SK-N-SH (cell line): ENCODE data around the gene MYDGF. TPM values are rescaled to one million over a fixed set of nuclear protein-coding genes. Genes with fewer than 3 reads are reported as not detected.

ENCODE experiments used
- CTCF ChIA-PET: fragments of 300-600, 350-600 bp; formaldehyde crosslinking; extraction: SDS; loops from one replicate; lab custom pipeline; 2021; lab: Yijun Ruan, JAX
- POLR2A ChIA-PET: fragments of 350-600 bp; sonication (Branson Sonifier 250); formaldehyde crosslinking; extraction: SDS; loops from one replicate; lab custom pipeline; 2020; ENCODE audit warnings: antibody characterized with exemption, inconsistent platforms; lab: Yijun Ruan, JAX
- DNase-seq: peaks from one replicate; pipeline ENCODE4 v3.0.0; 2012
- H2AFZ ChIP-seq: fragments of 200-600 bp; sonication (generic); 2 replicates; pipeline ENCODE4 v1.8.1; 2016; ENCODE audit warnings: antibody characterized with exemption, mild to moderate bottlenecking, low read depth
- H3F3A ChIP-seq: fragments of 200-600 bp; sonication (generic); replicated peaks from 2 replicates; pipeline ENCODE3; 2016; ENCODE audit warnings: antibody characterized with exemption, mild to moderate bottlenecking; ENCODE audit not compliant: insufficient read depth
- H3K27ac ChIP-seq, 2 experiments: fragments of 200-500 bp in 1 of 2; fragments of 200-600 bp in 1 of 2; sonication (Bioruptor generic) in 1 of 2; sonication (generic), shearing (Covaris generic) in 1 of 2; 2 replicates each; pipeline versions ENCODE4 v1.5.1 to v1.6.1; 2014 to 2016; ENCODE audit warnings: low read depth in 2 of 2, inconsistent platforms in 1 of 2, low read length in 1 of 2, mild to moderate bottlenecking in 1 of 2, mixed read lengths in 1 of 2
- H3K27me3 ChIP-seq: fragments of 200-600 bp; sonication (generic), shearing (Covaris generic); 2 replicates; pipeline ENCODE4 v1.6.1; 2016; ENCODE audit warnings: mixed run types; ENCODE audit not compliant: insufficient read depth
- H3K36me3 ChIP-seq, 2 experiments: fragments of 200-500 bp in 1 of 2; fragments of 200-600 bp in 1 of 2; sonication (Bioruptor generic) in 1 of 2; sonication (generic) in 1 of 2; replicated peaks in 1 of 2; 2 replicates each; pipeline versions ENCODE3 to v1.5.1; 2014 to 2016; ENCODE audit warnings: low read length in 1 of 2, mild to moderate bottlenecking in 1 of 2; ENCODE audit not compliant: insufficient read depth in 2 of 2, control insufficient read depth in 1 of 2
- H3K4me1 ChIP-seq, 2 experiments: fragments of 200-500 bp in 1 of 2; fragments of 200-600 bp in 1 of 2; sonication (Bioruptor generic) in 1 of 2; sonication (generic), shearing (Covaris generic) in 1 of 2; 2 replicates each; pipeline versions ENCODE4 v1.5.1 to v1.6.1; 2014 to 2016; ENCODE audit warnings: low read depth in 1 of 2, low read length in 1 of 2, mixed run types in 1 of 2; ENCODE audit not compliant: insufficient read depth in 2 of 2, control insufficient read depth in 1 of 2
- H3K4me2 ChIP-seq: fragments of 200-600 bp; sonication (generic), shearing (Covaris generic); 2 replicates; pipeline ENCODE4 v1.6.1; 2017; ENCODE audit warnings: mixed run types
- H3K4me3 ChIP-seq, 2 experiments: fragments of 200-500 bp in 1 of 2; fragments of 200-600 bp in 1 of 2; sonication (Bioruptor generic) in 1 of 2; sonication (generic), shearing (Covaris generic) in 1 of 2; 2 replicates each; pipeline versions ENCODE4 v1.5.1 to v1.8.1; 2014 to 2016; ENCODE audit warnings: low read depth in 2 of 2, inconsistent platforms in 1 of 2, low read length in 1 of 2, mild to moderate bottlenecking in 1 of 2, mixed read lengths in 1 of 2, moderate library complexity in 1 of 2
- H3K79me2 ChIP-seq: fragments of 200-600 bp; sonication (generic); 2 replicates; pipeline ENCODE4 v1.8.1; 2017; ENCODE audit warnings: mild to moderate bottlenecking; ENCODE audit not compliant: insufficient read depth
- H3K9ac ChIP-seq: fragments of 200-600 bp; sonication (generic); 2 replicates; pipeline ENCODE4 v1.6.1; 2017; ENCODE audit warnings: mixed run types
- H3K9me2 ChIP-seq: fragments of 200-600 bp; sonication (generic); 2 replicates; pipeline ENCODE4 v1.6.1; 2017; ENCODE audit warnings: mixed run types
- H3K9me3 ChIP-seq: fragments of 200-600 bp; sonication (generic); 2 replicates; pipeline ENCODE4 v1.6.1; 2017; ENCODE audit warnings: mixed run types, mild to moderate bottlenecking, moderate library complexity
- H4K20me1 ChIP-seq: fragments of 200-600 bp; sonication (generic); 2 replicates; pipeline ENCODE4 v1.6.1; 2017; ENCODE audit warnings: mild to moderate bottlenecking, mixed run types; ENCODE audit not compliant: insufficient read depth
- CHD2 ChIP-seq: fragments of 150-350 bp; IDR thresholded peaks from 2 replicates; pipeline ENCODE4 v1.6.1; 2018; ENCODE audit warnings: low read length; ENCODE audit not compliant: partially characterized antibody
- EP300 ChIP-seq, 2 experiments: IDR thresholded peaks; 2 replicates each; pipeline versions ENCODE4 v1.4.0 to v1.6.1; 2012; ENCODE audit warnings: borderline replicate concordance in 1 of 2, low read depth in 1 of 2, low read length in 1 of 2
- FOSL2 ChIP-seq: IDR thresholded peaks from 2 replicates; pipeline ENCODE4 v1.4.0; 2012; ENCODE audit warnings: low read depth, mild to moderate bottlenecking, moderate library complexity, borderline replicate concordance
- FOXJ3 ChIP-seq: sonication (generic); formaldehyde crosslinking; IDR thresholded peaks from 2 replicates; pipeline ENCODE4 v1.5.1; 2020; ENCODE audit warnings: mild to moderate bottlenecking, missing genetic modification reagents
- GATA2 ChIP-seq: sonication (generic); formaldehyde crosslinking; IDR thresholded peaks from 2 replicates; pipeline ENCODE4 v1.5.0; 2020; ENCODE audit warnings: mild to moderate bottlenecking, missing genetic modification reagents
- MXI1 ChIP-seq: IDR thresholded peaks from 2 replicates; pipeline ENCODE4 v1.6.1; 2012; ENCODE audit warnings: mild to moderate bottlenecking, low read depth, low read length, improper control_type of control experiment
- POLR2AphosphoS5 ChIP-seq: IDR thresholded peaks from 2 replicates; pipeline ENCODE4 v1.6.1; 2012; ENCODE audit warnings: low read depth, low read length
- RAD21 ChIP-seq: IDR thresholded peaks from 2 replicates; pipeline ENCODE4 v1.6.1; 2012; ENCODE audit warnings: mild to moderate bottlenecking, low read length
- RCOR1 ChIP-seq: fragments of 150-350 bp; IDR thresholded peaks from 2 replicates; pipeline ENCODE4 v1.6.1; 2017; ENCODE audit warnings: antibody characterized with exemption, low read length
- RFX5 ChIP-seq: IDR thresholded peaks from 2 replicates; pipeline ENCODE4 v1.6.1; 2012; ENCODE audit warnings: mild to moderate bottlenecking, improper control_type of control experiment, low read length
- RXRA ChIP-seq: IDR thresholded peaks from 2 replicates; pipeline ENCODE4 v1.4.0; 2012; ENCODE audit warnings: low read depth, mild to moderate bottlenecking, borderline replicate concordance
- TEAD4 ChIP-seq: IDR thresholded peaks from 2 replicates; pipeline ENCODE4 v1.4.0; 2012; ENCODE audit warnings: mild to moderate bottlenecking, borderline replicate concordance; ENCODE audit not compliant: insufficient read depth
- YY1 ChIP-seq: IDR thresholded peaks from 2 replicates; pipeline ENCODE4 v1.4.0; 2012; ENCODE audit warnings: low read depth, mild to moderate bottlenecking
- WGBS: methylation state at CpG from one replicate; pipeline ENCODE4 v1.1.6; 2017; ENCODE audit warnings: low lambda C conversion rate; 5-methylcytosine and 5-hydroxymethylcytosine counted together
- polyA plus RNA-seq, 3 experiments: library from polyadenylated mRNA; depleted of rRNA; stranded (reverse); fragments of >200 nt; gene quantifications; 2 replicates each; pipeline ENCODE4 v1.2.3, GENCODE V29; 2012
- TF ChIP-seq, protein P1 (sequence below): IDR thresholded peaks from 2 replicates; pipeline ENCODE4 v1.4.0; 2012; ENCODE audit warnings: low read depth, borderline replicate concordance

Gene MYDGF
- polyA plus RNA-seq, 1 of the 3 experiments (the other 2 are of a cell fraction): 312 TPM

DNA sequence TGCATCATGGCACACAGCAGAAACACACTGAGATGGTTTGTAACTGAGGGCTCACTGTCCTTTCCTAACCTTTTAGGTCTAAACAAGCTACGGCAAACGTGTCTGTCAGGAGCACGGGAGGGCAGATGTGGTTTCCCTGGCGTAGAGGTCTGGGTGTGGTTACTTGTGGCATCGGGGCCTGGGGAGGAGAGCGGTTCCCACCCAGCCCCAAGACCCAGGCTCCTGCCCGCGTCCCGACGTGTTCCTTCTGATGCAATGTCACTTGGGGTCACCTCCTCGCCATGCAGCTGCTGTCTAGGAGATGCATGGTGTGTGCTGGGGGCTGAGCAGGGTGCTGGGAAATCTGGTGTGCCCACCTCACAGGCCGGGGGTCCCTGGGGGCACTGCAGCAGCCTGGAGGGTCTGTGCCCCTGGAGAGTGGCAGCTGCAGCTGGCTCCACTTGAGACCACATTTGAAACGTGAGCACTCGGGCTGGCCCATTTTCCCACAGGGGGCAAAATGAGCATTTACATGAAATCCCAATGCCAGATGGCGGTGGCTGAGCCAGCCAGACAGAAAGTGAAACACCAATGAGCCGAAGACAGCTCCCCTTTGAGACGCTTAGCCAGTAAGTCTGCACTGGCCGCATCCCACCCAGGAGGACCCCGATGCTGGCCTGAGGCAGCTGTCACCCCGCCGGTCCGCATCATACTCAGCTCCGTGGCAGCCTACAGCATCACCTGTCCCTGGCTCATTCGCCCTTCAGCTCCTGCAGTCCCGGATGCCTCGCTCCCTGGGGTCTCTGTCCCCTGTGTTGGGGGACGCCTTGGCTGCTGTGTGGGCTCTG lies 22.3 kb upstream of the MYDGF start:
- H3K4me2 ChIP-seq: no peak overlapping the region
- no peaks in the 10 kb centered on the region for H3K9me2 ChIP-seq
- H3K4me3 ChIP-seq: no peak overlapping the region
- H2AFZ ChIP-seq: no peak overlapping the region
- peaks cover 40 to 57% of the 10 kb centered on the region in 2 experiments for H3K36me3 ChIP-seq
- POLR2A ChIA-PET: no interaction called here
- H3K9me3 ChIP-seq: no peaks in the 10 kb centered on the region
- TF ChIP-seq RFX5 (no peak), FOSL2 (no peak), TEAD4 (no peak), YY1 (no peak), POLR2AphosphoS5 (no peak), GATA2 (CRISPR knock-in tag) (no peak), FOXJ3 (CRISPR knock-in tag) (no peak), CHD2 (no peak), RCOR1 (no peak), RAD21 (no peak), MXI1 (no peak)
- TF ChIP-seq, protein P1, sequence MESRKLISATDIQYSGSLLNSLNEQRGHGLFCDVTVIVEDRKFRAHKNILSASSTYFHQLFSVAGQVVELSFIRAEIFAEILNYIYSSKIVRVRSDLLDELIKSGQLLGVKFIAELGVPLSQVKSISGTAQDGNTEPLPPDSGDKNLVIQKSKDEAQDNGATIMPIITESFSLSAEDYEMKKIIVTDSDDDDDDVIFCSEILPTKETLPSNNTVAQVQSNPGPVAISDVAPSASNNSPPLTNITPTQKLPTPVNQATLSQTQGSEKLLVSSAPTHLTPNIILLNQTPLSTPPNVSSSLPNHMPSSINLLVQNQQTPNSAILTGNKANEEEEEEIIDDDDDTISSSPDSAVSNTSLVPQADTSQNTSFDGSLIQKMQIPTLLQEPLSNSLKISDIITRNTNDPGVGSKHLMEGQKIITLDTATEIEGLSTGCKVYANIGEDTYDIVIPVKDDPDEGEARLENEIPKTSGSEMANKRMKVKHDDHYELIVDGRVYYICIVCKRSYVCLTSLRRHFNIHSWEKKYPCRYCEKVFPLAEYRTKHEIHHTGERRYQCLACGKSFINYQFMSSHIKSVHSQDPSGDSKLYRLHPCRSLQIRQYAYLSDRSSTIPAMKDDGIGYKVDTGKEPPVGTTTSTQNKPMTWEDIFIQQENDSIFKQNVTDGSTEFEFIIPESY: no peak
- no peak overlapping the region for H3K9ac ChIP-seq
- no peaks in the 10 kb centered on the region; the same call in 1 of the 2 replicates for H3K79me2 ChIP-seq
- CTCF ChIA-PET: interaction anchor here (0.8 kb wide), 1 partner anchor 56 kb away, joined by 4 read pairs; no protein-coding TSS in a partner anchor
- 94% methylated on average over 9 of the region's 27 CpGs for WGBS
- no peaks in the 10 kb centered on the region for H3K27me3 ChIP-seq
- H4K20me1 ChIP-seq: no peaks in the 10 kb centered on the region
- H3F3A ChIP-seq: peaks cover 27% of the 10 kb centered on the region
- H3K27ac ChIP-seq: no peak overlapping the region
- DNase-seq: no peak
- peaks cover 0 to 27% of the 10 kb centered on the region in 2 experiments; a peak in 2 of 4 replicates for H3K4me1 ChIP-seq

DNA sequence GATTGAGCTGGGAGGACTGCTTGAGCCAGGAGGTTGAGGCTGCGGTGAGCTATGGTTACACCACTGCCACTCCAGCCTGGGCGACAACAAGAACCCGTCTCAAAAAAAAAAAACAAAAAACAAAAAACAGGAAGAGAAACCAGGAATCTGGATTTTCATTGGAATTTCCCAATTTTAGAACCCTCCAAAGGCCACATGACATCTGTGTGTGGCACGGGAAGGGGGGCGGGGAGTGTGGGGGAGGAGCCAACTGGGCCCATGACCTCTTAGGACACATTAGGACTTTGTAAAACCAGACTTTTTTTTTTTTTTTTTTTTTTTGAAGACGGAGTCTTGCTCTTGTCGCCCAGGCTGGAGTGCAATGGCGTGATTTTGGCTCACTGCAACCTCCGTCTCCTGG lies 21.2 kb upstream of the MYDGF start:
- no peaks in the 10 kb centered on the region; the same call in 1 of the 2 replicates for H3K79me2 ChIP-seq
- H3K27ac ChIP-seq: no peak overlapping the region
- no peak overlapping the region for H3K4me2 ChIP-seq
- H3K9ac ChIP-seq: no peak overlapping the region
- peaks cover 17% of the 10 kb centered on the region for H3F3A ChIP-seq
- no peaks in the 10 kb centered on the region for H4K20me1 ChIP-seq
- WGBS: 97% methylated on average over 9 of the region's 9 CpGs
- peaks cover 0 to 16% of the 10 kb centered on the region in 2 experiments; a peak in 1 of 4 replicates for H3K4me1 ChIP-seq
- no peak overlapping the region for H3K4me3 ChIP-seq
- CTCF ChIA-PET: no interaction called here
- no peak for DNase-seq
- H3K9me2 ChIP-seq: no peaks in the 10 kb centered on the region
- H3K9me3 ChIP-seq: no peaks in the 10 kb centered on the region
- POLR2A ChIA-PET: no interaction called here
- H2AFZ ChIP-seq: no peak overlapping the region
- peaks cover 44 to 62% of the 10 kb centered on the region in 2 experiments for H3K36me3 ChIP-seq
- TF ChIP-seq EP300 (IDR thresholded peaks at IDR 0.05; ENCODE audit: borderline replicate concordance in 1 of 2, low read depth in 1 of 2, low read length in 1 of 2) (no peak), MXI1 (no peak), RXRA (no peak), POLR2AphosphoS5 (no peak)
- no peaks in the 10 kb centered on the region for H3K27me3 ChIP-seq
